SK-N-DZ (cell line): ENCODE data around the gene AHRR.

Experiments
- DNase-seq: peaks from one replicate; pipeline ENCODE4 v3.0.0-alpha.2; 2015; ENCODE audit warnings: low spot score

AHRR gene

GRCh38 chr5:346229-346935 lies 24.9 kb downstream of the AHRR start:
- no peak for DNase-seq

GRCh38 chr5:347712-348284 lies 26.3 kb downstream of the AHRR start:
- DNase-seq: no peak

DNA sequence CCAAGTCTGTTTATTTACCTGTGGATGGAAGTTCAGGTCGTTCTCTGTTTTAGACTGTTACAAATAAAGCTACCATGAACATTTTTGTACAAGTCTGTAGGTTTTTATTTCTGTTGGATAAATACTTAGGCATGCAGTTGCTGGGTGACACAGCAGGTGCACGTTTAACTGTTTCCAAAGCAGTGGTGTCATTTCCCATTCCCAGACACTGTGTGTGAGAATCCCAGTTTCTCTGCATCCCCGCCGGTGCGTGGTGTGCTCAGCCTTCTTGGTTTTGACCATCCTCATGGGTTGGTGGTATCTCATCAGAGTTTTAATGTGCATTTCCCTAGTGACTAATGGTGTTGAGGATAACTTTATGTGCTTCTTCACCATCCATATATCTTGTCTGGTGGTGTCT lies 27.2 kb downstream of the AHRR start:
- DNase-seq: no peak

DNA sequence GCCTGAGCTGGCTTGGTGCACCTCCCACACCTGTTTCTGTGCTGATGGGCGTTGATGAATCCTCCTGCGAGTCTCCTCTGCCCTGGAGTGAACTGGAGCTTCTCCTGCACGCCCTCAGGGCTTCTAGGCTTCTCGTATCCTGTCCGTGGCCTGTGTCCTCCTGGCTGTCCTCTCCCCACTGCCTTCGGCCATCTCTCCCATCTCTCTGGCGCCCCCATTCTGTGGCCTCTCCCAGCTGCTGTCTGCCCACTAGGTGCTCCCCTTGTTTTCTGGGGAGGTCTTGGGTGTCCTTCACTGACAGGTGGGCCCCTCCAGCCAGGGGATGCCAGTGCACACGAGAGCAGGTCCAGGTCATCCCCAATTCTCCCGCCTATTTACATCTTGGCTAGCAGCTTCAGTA lies 28.8 kb downstream of the AHRR start:
- DNase-seq: no peak

DNA sequence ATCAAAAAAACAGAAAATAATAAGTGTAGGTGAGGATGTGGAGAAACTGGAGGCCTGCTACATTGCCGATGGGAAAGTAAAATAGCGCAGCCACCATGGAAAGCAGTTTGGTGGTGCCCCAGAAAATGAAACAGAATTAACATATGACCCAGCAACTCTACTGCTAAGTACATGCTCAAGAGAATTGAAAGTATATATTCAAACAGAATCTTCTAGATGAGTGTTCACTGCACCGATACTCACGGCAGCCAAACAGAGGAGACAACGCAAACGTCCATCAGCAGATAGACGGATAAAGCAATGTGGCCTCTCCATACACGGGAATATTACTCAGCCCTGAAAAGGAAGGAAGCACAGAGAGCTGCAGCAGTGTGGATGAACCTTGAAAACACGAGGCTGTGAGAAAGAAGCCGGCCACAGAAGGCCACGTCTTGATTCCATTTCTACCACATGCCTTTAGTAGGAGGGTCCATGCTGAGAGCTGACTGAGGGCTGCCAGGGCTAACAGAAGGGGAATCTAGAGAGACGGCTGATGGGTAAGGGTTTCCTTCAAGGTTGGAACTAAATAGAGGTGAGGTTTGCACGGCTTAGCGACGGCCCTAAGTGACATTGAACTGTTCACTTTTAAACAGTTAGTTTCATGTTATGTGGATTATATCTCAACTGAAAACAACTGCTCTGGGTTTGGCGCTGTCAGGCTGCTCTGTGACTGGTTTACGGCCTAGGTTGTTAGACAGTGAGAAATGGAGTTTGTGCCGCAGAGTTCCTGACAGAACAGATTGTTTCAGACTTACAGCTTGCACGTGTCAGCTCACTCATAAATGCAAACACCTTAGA lies 29.8 kb downstream of the AHRR start:
- no peak for DNase-seq

GRCh38 chr5:351921-352245 lies 30.4 kb downstream of the AHRR start:
- no peak for DNase-seq

GRCh38 chr5:352639-353611 lies 31.4 kb downstream of the AHRR start:
- DNase-seq: no peak

DNA sequence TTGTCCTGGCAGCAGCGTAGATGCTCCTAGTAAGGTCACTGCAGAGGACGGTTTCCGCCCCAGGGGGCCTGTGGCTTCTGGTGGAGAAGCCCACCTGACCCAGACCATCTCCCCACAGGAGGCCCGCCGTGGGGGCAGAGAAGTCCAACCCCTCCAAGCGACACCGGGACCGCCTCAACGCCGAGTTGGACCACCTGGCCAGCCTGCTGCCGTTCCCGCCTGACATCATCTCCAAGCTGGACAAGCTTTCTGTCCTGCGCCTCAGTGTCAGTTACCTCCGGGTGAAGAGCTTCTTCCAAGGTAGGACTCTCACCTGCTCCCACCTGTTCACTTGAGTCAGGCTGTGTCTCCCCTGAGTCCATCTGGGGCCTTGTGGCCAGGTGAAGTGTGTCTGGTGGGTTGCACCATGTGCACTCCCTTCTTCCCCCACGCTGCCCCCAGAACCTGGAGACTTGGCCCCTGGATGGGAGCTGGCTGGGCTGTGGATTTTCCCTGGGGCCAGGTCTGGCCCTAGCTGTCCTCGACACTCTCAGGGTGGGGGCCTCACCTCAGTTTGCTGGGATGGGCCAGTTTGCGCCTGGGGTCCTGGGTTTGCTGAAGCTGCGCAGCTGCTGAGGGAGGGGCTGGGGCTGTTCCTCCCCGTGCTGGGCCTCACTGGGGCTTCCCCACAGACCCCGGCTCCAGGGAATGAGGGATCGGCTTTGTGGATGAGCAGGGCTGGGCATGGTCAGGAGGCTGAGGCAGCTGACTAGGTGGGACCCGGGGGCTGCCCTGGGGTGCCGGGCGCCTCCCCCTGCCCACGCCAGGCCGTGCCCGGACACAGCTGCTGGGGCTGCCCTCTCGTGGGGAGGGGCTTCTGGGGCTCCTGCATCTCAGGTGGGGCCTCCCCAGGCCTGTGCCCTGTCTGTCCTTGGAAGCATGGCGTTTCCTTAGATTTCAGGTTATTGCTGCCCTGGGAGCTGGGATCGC lies 32.4 kb downstream of the AHRR start:
- no peak for DNase-seq

GRCh38 chr5:354581-355378 lies 33.3 kb downstream of the AHRR start:
- DNase-seq: no peak

DNA sequence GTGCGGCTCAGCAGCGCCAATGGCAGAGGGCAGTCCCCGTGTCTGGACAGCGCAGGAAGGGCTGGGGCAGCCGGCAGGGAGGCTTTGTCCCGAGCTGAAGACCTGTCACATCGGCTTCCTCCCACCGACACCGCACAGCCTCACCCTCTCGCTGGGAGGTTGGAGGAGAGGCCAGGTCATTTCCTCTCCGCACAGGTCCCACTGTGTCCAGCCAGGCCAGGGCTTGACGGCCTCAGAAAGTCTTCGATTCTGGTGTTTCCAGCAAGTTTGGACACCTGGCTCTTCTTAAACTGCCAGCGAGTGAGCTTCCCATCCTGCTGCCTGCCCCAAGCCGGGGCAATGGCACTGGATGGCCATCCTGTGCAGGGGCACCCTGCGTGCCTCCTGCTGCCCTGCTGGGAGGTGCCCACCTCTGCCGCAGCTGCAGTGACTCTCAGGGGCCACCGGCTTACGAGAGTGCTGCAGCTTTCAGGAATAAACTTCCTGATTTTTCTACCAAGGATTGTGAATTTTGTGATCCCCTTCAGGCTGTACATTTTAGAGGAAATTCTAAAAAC lies 33.9 kb downstream of the AHRR start:
- no peak for DNase-seq

GRCh38 chr5:355958-356357 lies 34.4 kb downstream of the AHRR start:
- DNase-seq: no peak

DNA sequence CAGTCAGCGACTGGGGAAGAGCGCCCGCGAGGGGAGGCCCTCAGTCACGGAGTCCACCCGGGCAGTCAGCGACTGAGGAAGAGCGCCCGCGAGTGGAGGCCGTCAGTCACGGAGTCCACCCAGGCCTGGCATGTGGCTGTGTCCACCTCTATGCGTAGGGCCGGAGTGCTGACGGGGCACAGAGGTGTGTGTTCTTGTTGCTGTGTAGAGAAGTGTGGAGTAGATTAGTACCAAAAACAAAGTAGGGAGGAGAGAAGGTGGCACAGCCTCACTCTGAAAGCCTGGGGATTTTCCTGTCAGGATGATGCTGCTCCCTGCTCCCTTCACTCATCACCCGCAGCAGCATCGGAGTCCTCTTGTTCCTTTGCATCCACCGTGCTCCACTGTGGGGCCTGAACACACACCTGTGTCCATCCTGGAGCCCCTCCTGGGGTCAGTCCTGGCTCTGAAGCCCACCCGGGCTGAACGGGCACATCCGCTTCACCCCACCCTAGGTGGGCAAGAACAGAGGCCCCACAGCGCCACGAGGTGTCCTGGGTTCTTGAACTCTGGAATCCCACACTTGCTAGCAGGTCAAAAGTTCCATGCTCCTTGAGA lies 37.9 kb downstream of the AHRR start:
- no peak for DNase-seq

GRCh38 chr5:360257-361027 lies 38.9 kb downstream of the AHRR start:
- no peak for DNase-seq

DNA sequence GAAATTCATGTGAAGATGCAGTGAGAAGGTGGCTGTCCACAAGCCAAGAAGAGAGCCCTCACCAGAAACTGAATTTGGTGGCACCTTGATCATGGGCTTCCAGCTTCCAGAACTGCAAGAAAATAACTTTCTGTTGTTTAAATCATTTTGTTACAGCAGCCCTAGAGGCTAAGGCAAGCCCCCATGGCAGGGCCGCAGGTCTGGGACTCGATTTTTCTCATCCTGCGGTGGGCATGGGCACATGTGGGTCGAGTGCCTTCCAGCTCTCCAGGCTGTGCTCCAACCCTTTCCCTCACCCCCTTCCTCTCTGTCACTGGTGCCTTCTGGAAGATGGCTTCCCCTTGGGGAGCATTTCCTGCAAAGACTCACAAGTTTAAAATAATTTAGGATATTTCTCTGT lies 40.7 kb downstream of the AHRR start:
- DNase-seq: no peak

DNA sequence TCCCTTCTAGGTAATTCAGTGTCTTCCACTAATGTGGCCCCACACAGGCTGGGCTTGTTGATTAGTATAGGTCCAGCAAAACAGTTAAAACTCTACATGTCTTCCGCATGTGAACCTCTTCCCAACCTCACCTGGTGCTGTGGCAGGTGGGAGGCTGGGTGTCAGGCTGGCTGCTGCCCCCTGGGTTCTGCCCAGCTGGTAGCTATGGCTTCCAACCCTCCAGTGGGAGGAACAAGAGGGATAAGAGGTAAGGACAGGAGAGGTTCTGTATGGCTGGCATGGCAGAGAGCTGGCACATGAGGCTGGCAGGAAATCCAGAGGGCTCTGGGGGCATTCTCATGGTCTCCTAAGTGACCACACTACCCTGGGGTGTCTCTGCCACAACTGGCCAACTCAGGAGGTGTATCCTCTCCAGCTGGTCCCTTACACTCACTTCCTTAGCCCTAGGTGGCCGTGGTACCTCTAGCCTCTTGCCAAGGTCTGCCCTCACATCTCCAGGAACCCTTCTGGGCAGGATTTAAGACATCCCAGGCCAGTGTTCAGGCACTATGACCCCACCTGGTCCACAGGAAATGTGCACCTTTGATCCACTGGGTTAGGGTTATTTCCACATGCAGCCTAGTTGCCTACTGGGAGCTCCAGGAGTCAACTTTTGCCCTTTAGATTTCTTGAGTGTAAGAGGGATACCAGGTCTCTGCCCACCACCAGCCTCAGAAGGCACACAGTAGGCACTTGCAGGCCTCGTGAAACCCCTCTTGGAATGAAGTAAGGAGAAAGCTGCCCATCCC lies 41.7 kb downstream of the AHRR start:
- DNase-seq: no peak

DNA sequence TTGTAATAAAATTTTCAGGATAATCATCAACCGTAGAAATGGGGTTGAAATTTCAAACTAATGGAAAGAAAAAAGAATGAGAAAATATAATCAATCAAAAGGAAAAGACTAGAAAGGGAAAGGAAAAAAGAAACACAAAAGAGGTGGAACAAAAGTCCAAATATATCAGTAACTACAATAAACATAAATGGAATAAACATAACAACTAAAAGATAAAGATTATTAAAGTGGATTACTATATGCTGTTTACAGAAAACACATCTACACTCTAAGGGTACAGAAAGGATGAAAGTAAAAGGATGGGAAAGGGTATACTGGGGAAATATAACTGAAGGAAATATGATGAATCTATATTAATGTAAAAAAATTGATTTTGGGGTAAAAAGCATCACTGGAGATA lies 43.0 kb downstream of the AHRR start:
- DNase-seq: no peak
